ENCODE measurements around the gene RAB31.

The RAB31 gene

GRCh38 chr18:9839211-9839610 is 131.1 kb downstream of the RAB31 start:
- DNase-seq (ENCODE audit: low spot score) (no peak), ATAC-seq (ENCODE audit: low read depth) (no peak)
- Histone ChIP-seq H3K36me3 (ENCODE audit: low read depth) (no peaks in the 10 kb centered on the region), H3K4me1 (ENCODE audit: insufficient read depth, poor library complexity, severe bottlenecking) (peaks cover 10% of the 10 kb centered on the region), H3K9me3 (ENCODE audit: severe bottlenecking) (no peaks in the 10 kb centered on the region), H3K27me3 (ENCODE audit: insufficient read depth, poor library complexity, severe bottlenecking) (no peaks in the 10 kb centered on the region), H3K27ac (ENCODE audit: poor library complexity, severe bottlenecking) (no peak overlapping the region), H3K4me3 (ENCODE audit: severe bottlenecking) (no peak overlapping the region)
- TF ChIP-seq CTCF (IDR thresholded peaks at IDR 0.05; ENCODE audit: poor library complexity, severe bottlenecking) = no peak

- DNase-seq (ENCODE audit: low spot score) = no peak
- TF ChIP-seq CTCF (IDR thresholded peaks at IDR 0.05; ENCODE audit: poor library complexity, severe bottlenecking) = no peak
- H3K36me3 ChIP-seq (ENCODE audit: low read depth) = no peaks in the 10 kb centered on the region
Observed at GRCh38 chr18:9839853-9840252, 131.8 kb downstream of the RAB31 start.

DNA sequence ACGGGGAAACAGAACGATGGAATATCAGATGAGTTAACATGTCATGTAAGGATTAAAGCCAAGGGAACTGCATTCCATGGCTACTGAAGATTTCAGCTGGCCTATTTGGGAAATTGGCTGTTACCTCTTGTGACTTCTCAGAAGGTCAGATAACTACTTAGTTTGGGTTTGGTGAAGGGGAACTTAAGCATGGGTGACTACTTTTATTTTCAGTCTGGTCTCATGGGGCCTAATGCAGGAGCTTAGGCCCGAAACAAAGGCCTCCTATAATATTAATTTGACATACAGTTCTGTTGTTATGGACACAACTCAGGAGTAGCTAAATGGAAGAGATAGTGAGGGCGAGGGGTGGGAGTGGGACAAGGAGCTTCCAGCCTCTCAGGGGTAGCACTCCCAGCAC is 133.7 kb downstream of the RAB31 start:
- Histone ChIP-seq H3K9me3 (ENCODE audit: severe bottlenecking) (no peaks in the 10 kb centered on the region), H3K36me3 (ENCODE audit: low read depth) (no peaks in the 10 kb centered on the region; the same call in 1 of the 2 replicates), H3K27me3 (ENCODE audit: insufficient read depth, poor library complexity, severe bottlenecking) (no peaks in the 10 kb centered on the region), H3K4me1 (ENCODE audit: insufficient read depth, poor library complexity, severe bottlenecking) (no peaks in the 10 kb centered on the region), H3K4me3 (ENCODE audit: severe bottlenecking) (no peak overlapping the region), H3K27ac (ENCODE audit: poor library complexity, severe bottlenecking) (no peak overlapping the region)
- DNase-seq (ENCODE audit: low spot score) = no peak
- no peak for TF ChIP-seq CTCF (IDR thresholded peaks at IDR 0.05; ENCODE audit: poor library complexity, severe bottlenecking)
- ATAC-seq (ENCODE audit: low read depth) = no peak

More at GRCh38 chr18:9839853-9840252, 131.8 kb downstream of the RAB31 start:
- Histone ChIP-seq H3K4me1 (ENCODE audit: insufficient read depth, poor library complexity, severe bottlenecking) (peaks cover 10% of the 10 kb centered on the region), H3K27me3 (ENCODE audit: insufficient read depth, poor library complexity, severe bottlenecking) (no peaks in the 10 kb centered on the region), H3K27ac (ENCODE audit: poor library complexity, severe bottlenecking) (no peak overlapping the region), H3K9me3 (ENCODE audit: severe bottlenecking) (no peaks in the 10 kb centered on the region), H3K4me3 (ENCODE audit: severe bottlenecking) (no peak overlapping the region)
- no peak for ATAC-seq (ENCODE audit: low read depth)

GRCh38 chr18:9842448-9842847 is 134.3 kb downstream of the RAB31 start:
- no peak for TF ChIP-seq CTCF (IDR thresholded peaks at IDR 0.05; ENCODE audit: poor library complexity, severe bottlenecking)
- no peaks in the 10 kb centered on the region for H3K4me1 ChIP-seq (ENCODE audit: insufficient read depth, poor library complexity, severe bottlenecking)
- no peak overlapping the region for H3K27ac ChIP-seq (ENCODE audit: poor library complexity, severe bottlenecking)
- DNase-seq (ENCODE audit: low spot score) (no peak), ATAC-seq (ENCODE audit: low read depth) (no peak)
- no peaks in the 10 kb centered on the region for H3K9me3 ChIP-seq (ENCODE audit: severe bottlenecking)
- no peaks in the 10 kb centered on the region for H3K27me3 ChIP-seq (ENCODE audit: insufficient read depth, poor library complexity, severe bottlenecking)
- H3K4me3 ChIP-seq (ENCODE audit: severe bottlenecking) = no peak overlapping the region
- no peaks in the 10 kb centered on the region; the same call in 1 of the 2 replicates for H3K36me3 ChIP-seq (ENCODE audit: low read depth)

- no peak for TF ChIP-seq CTCF (IDR thresholded peaks at IDR 0.05; ENCODE audit: poor library complexity, severe bottlenecking)
- Histone ChIP-seq H3K4me1 (ENCODE audit: insufficient read depth, poor library complexity, severe bottlenecking) (peaks cover 5% of the 10 kb centered on the region), H3K27me3 (ENCODE audit: insufficient read depth, poor library complexity, severe bottlenecking) (no peaks in the 10 kb centered on the region), H3K36me3 (ENCODE audit: low read depth) (no peaks in the 10 kb centered on the region; the same call in 1 of the 2 replicates), H3K4me3 (ENCODE audit: severe bottlenecking) (no peak overlapping the region), H3K27ac (ENCODE audit: poor library complexity, severe bottlenecking) (no peak overlapping the region), H3K9me3 (ENCODE audit: severe bottlenecking) (no peaks in the 10 kb centered on the region)
- no peak for DNase-seq (ENCODE audit: low spot score)
- no peak for ATAC-seq (ENCODE audit: low read depth)
Observed at GRCh38 chr18:9845256-9845655, 137.2 kb downstream of the RAB31 start.

All from RWPE2 (cell line).